K562 (cell line): ENCODE measurements around the gene SLC6A8. TPM values are rescaled to one million over a fixed set of nuclear protein-coding genes. Genes with fewer than 3 reads are reported as not detected.

ENCODE experiments used
- ATF7 ChIP-seq: fragments of 450-650 bp; IDR thresholded peaks from 2 replicates; pipeline ENCODE4 v1.7.1; 2014; ENCODE audit warnings: mild to moderate bottlenecking, moderate library complexity
- MEF2A ChIP-seq: IDR thresholded peaks from 2 replicates; pipeline ENCODE4 v1.6.1; 2011; ENCODE audit warnings: low read depth, mild to moderate bottlenecking, low read length, moderate library complexity; ENCODE audit not compliant: control insufficient read depth
- MTA1 ChIP-seq: fragments of 450-650 bp; IDR thresholded peaks from 2 replicates; pipeline ENCODE4 v1.6.1; 2017; ENCODE audit warnings: borderline replicate concordance
- NFXL1 ChIP-seq: fragments of 450-650 bp; formaldehyde crosslinking; IDR thresholded peaks from 2 replicates; pipeline ENCODE4 v1.4.0; 2021; ENCODE audit warnings: mild to moderate bottlenecking
- NRF1 ChIP-seq, 2 experiments: fragments of 450-650 bp; IDR thresholded peaks in 1 of 2; conservative IDR thresholded peaks in 1 of 2; 2 replicates each; pipeline ENCODE4 v1.6.1; 2014; ENCODE audit warnings: mild to moderate bottlenecking in 2 of 2
- PYGO2 ChIP-seq: fragments of 450-650 bp; IDR thresholded peaks from 2 replicates; pipeline ENCODE4 v1.6.1; 2016; ENCODE audit warnings: mild to moderate bottlenecking, missing genetic modification characterization, moderate library complexity, missing compliant biosample characterization
- RAD21 ChIP-seq, 2 experiments: fragments of 250-450 bp in 1 of 2; fragments of 450-650 bp in 1 of 2; sonication (Bioruptor Pico) in 1 of 2; formaldehyde crosslinking in 1 of 2; IDR thresholded peaks in 1 of 2; conservative IDR thresholded peaks in 1 of 2; 2 replicates each; pipeline versions ENCODE4 v1.4.0 to v1.8.0; 2020 to 2022; ENCODE audit warnings: mild to moderate bottlenecking in 2 of 2, moderate library complexity in 1 of 2
- RBM39 ChIP-seq: fragments of 200-400 bp; formaldehyde crosslinking; optimal IDR thresholded peaks from 2 replicates; pipeline ENCODE3; 2018; ENCODE audit warnings: low read depth, low read length
- RCOR1 ChIP-seq, 2 experiments: IDR thresholded peaks; 2 replicates each; pipeline ENCODE4 v1.6.1; 2012; ENCODE audit warnings: low read depth in 2 of 2, low read length in 2 of 2, borderline replicate concordance in 1 of 2, improper control_type of control experiment in 1 of 2
- TAF1 ChIP-seq: IDR thresholded peaks from 2 replicates; pipeline ENCODE4 v1.6.1; 2011; ENCODE audit warnings: mild to moderate bottlenecking, low read length, moderate library complexity; ENCODE audit not compliant: insufficient read depth, control insufficient read depth, severe bottlenecking; ENCODE audit errors: extremely low read depth
- YBX1 ChIP-seq: fragments of 450-650 bp; IDR thresholded peaks from 2 replicates; pipeline ENCODE4 v1.7.1; 2016; ENCODE audit warnings: mild to moderate bottlenecking
- ZBED1 ChIP-seq: IDR thresholded peaks from 2 replicates; pipeline ENCODE4 v1.6.1; 2014
- ZBTB1 ChIP-seq: sonication (generic); formaldehyde crosslinking; IDR thresholded peaks from 2 replicates; pipeline ENCODE4 v1.8.1; 2023; ENCODE audit warnings: missing genetic modification reagents, low read depth, mild to moderate bottlenecking, borderline replicate concordance
- polyA plus RNA-seq, 8 experiments: library from polyadenylated mRNA; depleted of rRNA in 4 of 8; stranded (reverse) in 5 of 8; unstranded in 3 of 8; fragments of >200 nt; fragmentation: Nextera tagmentation in 2 of 8; fragmentation: Illumina TruSeq in 1 of 8; extraction: Ambion mirVana in 2 of 8; extraction: Trizol in 1 of 8; gene quantifications; 2 replicates each; pipeline versions ENCODE4 v1.2.1 to v1.2.3, GENCODE V29; 2011 to 2014; ENCODE audit warnings: inconsistent platforms in 1 of 8, missing spikeins in 1 of 8
- total RNA-seq, 7 experiments: library from RNA; depleted of rRNA in 6 of 7; stranded (reverse); fragments of >200 nt in 6 of 7; fragmentation: Illumina TruSeq in 2 of 7; extraction: Trizol in 2 of 7; gene quantifications; 2 replicates each; pipeline versions ENCODE4 v1.2.1 to v1.2.3, GENCODE V29; 2011 to 2021; ENCODE audit warnings: low replicate concordance in 1 of 7
- TF ChIP-seq, protein P1 (sequence below): fragments of 250-450 bp; sonication (Bioruptor Pico); IDR thresholded peaks from 2 replicates; pipeline ENCODE4 v1.5.1; 2021; ENCODE audit warnings: mild to moderate bottlenecking
- TF ChIP-seq, protein P2 (sequence below), 2 experiments: fragments of 450-650 bp; formaldehyde crosslinking in 1 of 2; IDR thresholded peaks; 2 replicates each; pipeline versions ENCODE4 v1.4.0 to v1.6.1; 2014 to 2020; ENCODE audit warnings: mild to moderate bottlenecking in 2 of 2, borderline replicate concordance in 1 of 2, low read depth in 1 of 2
- TF ChIP-seq, protein P3 (sequence below): fragments of 450-650 bp; IDR thresholded peaks from 2 replicates; pipeline ENCODE4 v1.6.1; 2016; ENCODE audit warnings: mild to moderate bottlenecking

The SLC6A8 gene
- total and polyA plus RNA-seq, 9 of the 15 experiments (the other 6 are each of a cell fraction or from before 2014, with no cell fraction given): 0.68 to 144 (median 34.3) TPM

DNA sequence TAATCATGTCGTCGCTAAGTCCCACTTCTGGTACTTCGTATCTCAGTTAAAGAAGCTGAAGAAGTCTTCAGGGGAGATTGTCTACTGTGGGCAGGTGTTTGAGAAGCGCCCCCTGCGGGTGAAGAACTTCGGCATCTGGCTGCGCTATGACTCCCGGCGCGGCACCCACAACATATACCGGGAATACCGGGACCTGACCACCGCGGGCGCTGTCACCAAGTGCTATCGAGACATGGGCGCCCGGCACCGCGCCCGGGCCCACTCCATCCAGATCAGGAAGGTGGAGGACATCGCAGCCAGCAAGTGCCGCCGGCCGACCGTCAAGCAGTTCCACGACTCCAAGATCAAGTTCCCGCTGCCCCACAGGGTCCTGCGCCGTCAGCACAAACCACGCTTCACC lies 25.5 kb upstream of the SLC6A8 start (continued):
- TF ChIP-seq, protein P1, sequence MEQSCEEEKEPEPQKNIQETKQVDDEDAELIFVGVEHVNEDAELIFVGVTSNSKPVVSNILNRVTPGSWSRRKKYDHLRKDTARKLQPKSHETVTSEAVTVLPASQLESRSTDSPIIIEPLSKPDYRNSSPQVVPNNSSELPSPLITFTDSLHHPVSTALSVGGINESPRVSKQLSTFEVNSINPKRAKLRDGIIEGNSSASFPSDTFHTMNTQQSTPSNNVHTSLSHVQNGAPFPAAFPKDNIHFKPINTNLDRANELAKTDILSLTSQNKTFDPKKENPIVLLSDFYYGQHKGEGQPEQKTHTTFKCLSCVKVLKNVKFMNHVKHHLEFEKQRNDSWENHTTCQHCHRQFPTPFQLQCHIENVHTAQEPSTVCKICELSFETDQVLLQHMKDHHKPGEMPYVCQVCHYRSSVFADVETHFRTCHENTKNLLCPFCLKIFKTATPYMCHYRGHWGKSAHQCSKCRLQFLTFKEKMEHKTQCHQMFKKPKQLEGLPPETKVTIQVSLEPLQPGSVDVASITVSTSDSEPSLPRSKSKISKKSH: no peak
- no peak for TF ChIP-seq PYGO2
- no peak for TF ChIP-seq NFXL1 (CRISPR knock-in tag)
- TF ChIP-seq ATF7: 0 out of 2 replicates have a peak, but pooled peaks have one; percentile 18
- TF ChIP-seq YBX1: no peak
- TF ChIP-seq RBM39: no peak
- no peak for TF ChIP-seq MTA1
- TF ChIP-seq MEF2A: no peak
- TF ChIP-seq NRF1 (conservative IDR thresholded peaks at IDR 0.05 in 1 of 2, IDR thresholded peaks at IDR 0.05 in 1 of 2): peak; percentile 26 to 50; a peak in 3 of 4 replicates
- TF ChIP-seq, protein P2, sequence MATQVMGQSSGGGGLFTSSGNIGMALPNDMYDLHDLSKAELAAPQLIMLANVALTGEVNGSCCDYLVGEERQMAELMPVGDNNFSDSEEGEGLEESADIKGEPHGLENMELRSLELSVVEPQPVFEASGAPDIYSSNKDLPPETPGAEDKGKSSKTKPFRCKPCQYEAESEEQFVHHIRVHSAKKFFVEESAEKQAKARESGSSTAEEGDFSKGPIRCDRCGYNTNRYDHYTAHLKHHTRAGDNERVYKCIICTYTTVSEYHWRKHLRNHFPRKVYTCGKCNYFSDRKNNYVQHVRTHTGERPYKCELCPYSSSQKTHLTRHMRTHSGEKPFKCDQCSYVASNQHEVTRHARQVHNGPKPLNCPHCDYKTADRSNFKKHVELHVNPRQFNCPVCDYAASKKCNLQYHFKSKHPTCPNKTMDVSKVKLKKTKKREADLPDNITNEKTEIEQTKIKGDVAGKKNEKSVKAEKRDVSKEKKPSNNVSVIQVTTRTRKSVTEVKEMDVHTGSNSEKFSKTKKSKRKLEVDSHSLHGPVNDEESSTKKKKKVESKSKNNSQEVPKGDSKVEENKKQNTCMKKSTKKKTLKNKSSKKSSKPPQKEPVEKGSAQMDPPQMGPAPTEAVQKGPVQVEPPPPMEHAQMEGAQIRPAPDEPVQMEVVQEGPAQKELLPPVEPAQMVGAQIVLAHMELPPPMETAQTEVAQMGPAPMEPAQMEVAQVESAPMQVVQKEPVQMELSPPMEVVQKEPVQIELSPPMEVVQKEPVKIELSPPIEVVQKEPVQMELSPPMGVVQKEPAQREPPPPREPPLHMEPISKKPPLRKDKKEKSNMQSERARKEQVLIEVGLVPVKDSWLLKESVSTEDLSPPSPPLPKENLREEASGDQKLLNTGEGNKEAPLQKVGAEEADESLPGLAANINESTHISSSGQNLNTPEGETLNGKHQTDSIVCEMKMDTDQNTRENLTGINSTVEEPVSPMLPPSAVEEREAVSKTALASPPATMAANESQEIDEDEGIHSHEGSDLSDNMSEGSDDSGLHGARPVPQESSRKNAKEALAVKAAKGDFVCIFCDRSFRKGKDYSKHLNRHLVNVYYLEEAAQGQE (IDR thresholded peaks at IDR 0.05; ENCODE audit: borderline replicate concordance): peak; percentile 39; the same call in 1 of the 2 replicates
- TF ChIP-seq, protein P2 (CRISPR knock-in tag; IDR thresholded peaks at IDR 0.05; ENCODE audit: low read depth): no peak
- peak in 1 of 2 experiments; percentile 35; a peak in 1 of 4 replicates for TF ChIP-seq RCOR1 (IDR thresholded peaks at IDR 0.05; ENCODE audit: borderline replicate concordance in 1 of 2, low read depth in 2 of 2, low read length in 2 of 2)
- TF ChIP-seq ZBED1: no peak
- TF ChIP-seq ZBTB1: no peak
- TF ChIP-seq TAF1: no peak
- TF ChIP-seq RAD21 (CRISPR knock-in tag; conservative IDR thresholded peaks at IDR 0.05 in 1 of 2, IDR thresholded peaks at IDR 0.05 in 1 of 2): peak; percentile 35 to 68
- TF ChIP-seq, protein P3, sequence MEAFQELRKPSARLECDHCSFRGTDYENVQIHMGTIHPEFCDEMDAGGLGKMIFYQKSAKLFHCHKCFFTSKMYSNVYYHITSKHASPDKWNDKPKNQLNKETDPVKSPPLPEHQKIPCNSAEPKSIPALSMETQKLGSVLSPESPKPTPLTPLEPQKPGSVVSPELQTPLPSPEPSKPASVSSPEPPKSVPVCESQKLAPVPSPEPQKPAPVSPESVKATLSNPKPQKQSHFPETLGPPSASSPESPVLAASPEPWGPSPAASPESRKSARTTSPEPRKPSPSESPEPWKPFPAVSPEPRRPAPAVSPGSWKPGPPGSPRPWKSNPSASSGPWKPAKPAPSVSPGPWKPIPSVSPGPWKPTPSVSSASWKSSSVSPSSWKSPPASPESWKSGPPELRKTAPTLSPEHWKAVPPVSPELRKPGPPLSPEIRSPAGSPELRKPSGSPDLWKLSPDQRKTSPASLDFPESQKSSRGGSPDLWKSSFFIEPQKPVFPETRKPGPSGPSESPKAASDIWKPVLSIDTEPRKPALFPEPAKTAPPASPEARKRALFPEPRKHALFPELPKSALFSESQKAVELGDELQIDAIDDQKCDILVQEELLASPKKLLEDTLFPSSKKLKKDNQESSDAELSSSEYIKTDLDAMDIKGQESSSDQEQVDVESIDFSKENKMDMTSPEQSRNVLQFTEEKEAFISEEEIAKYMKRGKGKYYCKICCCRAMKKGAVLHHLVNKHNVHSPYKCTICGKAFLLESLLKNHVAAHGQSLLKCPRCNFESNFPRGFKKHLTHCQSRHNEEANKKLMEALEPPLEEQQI: no peak
